ENCODE measurements around the gene KLHL21. TPM values are rescaled to one million over a fixed set of nuclear protein-coding genes. Genes with fewer than 3 reads are reported as not detected.

The KLHL21 gene
- total and polyA plus RNA-seq, 4 donors = 8.7 to 30.4 (median 16.6) TPM

GRCh38 chr1:6592441-6592840 lies 10.2 kb downstream of the KLHL21 start:
- Histone ChIP-seq H3K4me3 (ENCODE audit: low read depth in 1 of 3, low read length in 3 of 3) (no peak overlapping the region), H3K9ac (ENCODE audit: low read depth in 1 of 2, low read length in 2 of 2) (no peak overlapping the region), H3K36me3 (ENCODE audit: control insufficient read depth in 4 of 4, insufficient read depth in 3 of 4, low read depth in 1 of 4, low read length in 3 of 4) (peaks cover 25 to 80% (median 49%) of the 10 kb centered on the region in 4 donors), H3K27me3 (ENCODE audit: control insufficient read depth in 4 of 4, insufficient read depth in 4 of 4, low read length in 3 of 4) (no peaks in the 10 kb centered on the region), H3K9me3 (ENCODE audit: control insufficient read depth in 4 of 4, low read length in 3 of 4) (no peaks in the 10 kb centered on the region), H3K27ac (ENCODE audit: low read depth in 1 of 2, low read length in 2 of 2) (no peak overlapping the region), H3K4me1 (ENCODE audit: control insufficient read depth in 4 of 4, insufficient read depth in 4 of 4, low read length in 3 of 4) (peaks cover 0 to 17% (median 5%) of the 10 kb centered on the region in 4 donors)
- WGBS = 45% methylated on average over 5 of the region's 5 CpGs
- no peak for DNase-seq (ENCODE audit: low spot score)
- TF ChIP-seq EGR1 (IDR thresholded peaks at IDR 0.05; ENCODE audit: low read depth in 2 of 2) (no peak), TAF1 (conservative IDR thresholded peaks at IDR 0.05) (no peak), HNF4A (conservative IDR thresholded peaks at IDR 0.05) (no peak), ATF3 (IDR thresholded peaks at IDR 0.05) (no peak), RXRA (IDR thresholded peaks at IDR 0.05) (no peak), HNF4G (IDR thresholded peaks at IDR 0.05) (no peak), GABPA (IDR thresholded peaks at IDR 0.05 in 1 of 2, conservative IDR thresholded peaks at IDR 0.05 in 1 of 2) (no peak), NR2F2 (IDR thresholded peaks at IDR 0.05) (no peak), ZBTB33 (IDR thresholded peaks at IDR 0.05) (no peak), CTCF (IDR thresholded peaks at IDR 0.05; ENCODE audit: low read depth, low read length, missing input control) (no peak), SP1 (IDR thresholded peaks at IDR 0.05) (no peak)

- 79% methylated on average over 6 of the region's 6 CpGs for WGBS
- H3K9ac ChIP-seq (ENCODE audit: low read depth in 1 of 2, low read length in 2 of 2) = no peak overlapping the region
- H3K9me3 ChIP-seq (ENCODE audit: control insufficient read depth in 4 of 4, low read length in 3 of 4) = no peaks in the 10 kb centered on the region
- no peak for DNase-seq (ENCODE audit: low spot score)
- TF ChIP-seq EGR1 (IDR thresholded peaks at IDR 0.05; ENCODE audit: low read depth in 2 of 2) = no peak
- TF ChIP-seq HNF4G (IDR thresholded peaks at IDR 0.05) = no peak
- TF ChIP-seq GABPA (IDR thresholded peaks at IDR 0.05 in 1 of 2, conservative IDR thresholded peaks at IDR 0.05 in 1 of 2) = no peak
- no peak for TF ChIP-seq JUND (IDR thresholded peaks at IDR 0.05)
- no peak for TF ChIP-seq TAF1 (conservative IDR thresholded peaks at IDR 0.05)
- TF ChIP-seq MAX (IDR thresholded peaks at IDR 0.05) = no peak
- no peak for TF ChIP-seq FOXA2 (IDR thresholded peaks at IDR 0.05)
- no peak for TF ChIP-seq REST (IDR thresholded peaks at IDR 0.05)
- no peak for TF ChIP-seq YY1 (IDR thresholded peaks at IDR 0.05)
- no peak for TF ChIP-seq RXRA (IDR thresholded peaks at IDR 0.05)
- TF ChIP-seq HNF4A (conservative IDR thresholded peaks at IDR 0.05) = no peak
- no peak for TF ChIP-seq ZBTB33 (IDR thresholded peaks at IDR 0.05)
- TF ChIP-seq ATF3 (IDR thresholded peaks at IDR 0.05) = no peak
- no peak for TF ChIP-seq RAD21 (IDR thresholded peaks at IDR 0.05)
- TF ChIP-seq NR2F2 (IDR thresholded peaks at IDR 0.05) = no peak
- no peak for TF ChIP-seq CTCF (IDR thresholded peaks at IDR 0.05; ENCODE audit: low read depth, low read length, missing input control)
- no peak for TF ChIP-seq SP1 (IDR thresholded peaks at IDR 0.05)
- TF ChIP-seq FOXA1 (IDR thresholded peaks at IDR 0.05) = no peak
- no peaks in the 10 kb centered on the region for H3K27me3 ChIP-seq (ENCODE audit: control insufficient read depth in 4 of 4, insufficient read depth in 4 of 4, low read length in 3 of 4)
- no peak overlapping the region for H3K27ac ChIP-seq (ENCODE audit: low read depth in 1 of 2, low read length in 2 of 2)
- H3K36me3 ChIP-seq (ENCODE audit: control insufficient read depth in 4 of 4, insufficient read depth in 3 of 4, low read depth in 1 of 4, low read length in 3 of 4) = peaks cover 20 to 79% (median 48%) of the 10 kb centered on the region in 4 donors
- peaks cover 0 to 17% (median 5%) of the 10 kb centered on the region in 4 donors for H3K4me1 ChIP-seq (ENCODE audit: control insufficient read depth in 4 of 4, insufficient read depth in 4 of 4, low read length in 3 of 4)
- no peak overlapping the region for H3K4me3 ChIP-seq (ENCODE audit: low read depth in 1 of 3, low read length in 3 of 3)
Observed at GRCh38 chr1:6591644-6592043, 11.0 kb downstream of the KLHL21 start.
